AG10803 (cell line): ENCODE measurements around the gene CD300LF.
A peak's percentile ranks its signal among the peaks of the same experiment; 100 is the strongest.

Experiments
- DNase-seq: peaks from one replicate; pipeline ENCODE4 v3.0.0; 2010; ENCODE audit warnings: low read depth
- H3K4me3 ChIP-seq: 2 replicates; pipeline ENCODE4 v1.5.1; 2011; ENCODE audit warnings: mild to moderate bottlenecking, low read length, control low read depth
- TF ChIP-seq, protein P1 (sequence below): conservative IDR thresholded peaks from 2 replicates; pipeline ENCODE4 v1.5.1; 2011; ENCODE audit warnings: mild to moderate bottlenecking, low read length, control low read depth, inconsistent platforms

CD300LF gene

GRCh38 chr17:74742153-74742515 is 29.4 kb upstream of the CD300LF start:
- H3K4me3 ChIP-seq = no peak overlapping the region
- TF ChIP-seq, protein P1, sequence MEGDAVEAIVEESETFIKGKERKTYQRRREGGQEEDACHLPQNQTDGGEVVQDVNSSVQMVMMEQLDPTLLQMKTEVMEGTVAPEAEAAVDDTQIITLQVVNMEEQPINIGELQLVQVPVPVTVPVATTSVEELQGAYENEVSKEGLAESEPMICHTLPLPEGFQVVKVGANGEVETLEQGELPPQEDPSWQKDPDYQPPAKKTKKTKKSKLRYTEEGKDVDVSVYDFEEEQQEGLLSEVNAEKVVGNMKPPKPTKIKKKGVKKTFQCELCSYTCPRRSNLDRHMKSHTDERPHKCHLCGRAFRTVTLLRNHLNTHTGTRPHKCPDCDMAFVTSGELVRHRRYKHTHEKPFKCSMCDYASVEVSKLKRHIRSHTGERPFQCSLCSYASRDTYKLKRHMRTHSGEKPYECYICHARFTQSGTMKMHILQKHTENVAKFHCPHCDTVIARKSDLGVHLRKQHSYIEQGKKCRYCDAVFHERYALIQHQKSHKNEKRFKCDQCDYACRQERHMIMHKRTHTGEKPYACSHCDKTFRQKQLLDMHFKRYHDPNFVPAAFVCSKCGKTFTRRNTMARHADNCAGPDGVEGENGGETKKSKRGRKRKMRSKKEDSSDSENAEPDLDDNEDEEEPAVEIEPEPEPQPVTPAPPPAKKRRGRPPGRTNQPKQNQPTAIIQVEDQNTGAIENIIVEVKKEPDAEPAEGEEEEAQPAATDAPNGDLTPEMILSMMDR = no peak
- DNase-seq = no peak

DNA sequence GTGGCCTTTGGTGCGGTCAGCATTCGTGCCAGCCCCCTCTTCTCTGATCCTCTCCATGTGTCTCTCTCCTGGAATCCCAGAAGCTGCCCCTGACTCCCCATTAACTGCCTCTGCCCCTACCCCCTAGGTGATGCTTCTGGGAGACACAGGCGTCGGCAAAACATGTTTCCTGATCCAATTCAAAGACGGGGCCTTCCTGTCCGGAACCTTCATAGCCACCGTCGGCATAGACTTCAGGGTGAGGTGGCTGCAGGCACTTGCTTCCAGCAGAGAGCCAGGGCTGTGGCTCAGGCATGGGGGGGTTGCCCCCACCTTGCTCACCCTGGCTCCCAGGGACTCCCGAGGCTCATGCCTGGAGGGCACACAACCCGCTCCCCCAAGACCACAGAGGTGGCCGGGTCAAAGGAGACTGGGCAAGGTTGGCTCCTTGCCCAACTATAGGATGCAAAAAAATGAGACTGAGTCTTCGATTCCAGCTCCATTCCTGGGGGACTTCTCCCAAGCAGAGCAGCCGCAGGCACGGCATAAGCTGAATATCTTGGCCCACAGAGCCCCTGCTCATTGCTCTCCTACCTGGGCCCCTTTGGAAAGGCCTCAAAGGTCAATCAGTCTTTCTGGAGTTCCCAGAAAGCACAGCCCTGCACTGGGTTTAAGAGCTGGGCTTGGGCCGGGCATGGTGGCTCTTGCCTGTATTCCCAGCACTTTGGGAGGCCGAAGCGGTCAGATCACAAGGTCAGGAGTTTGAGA is 28.1 kb upstream of the CD300LF start:
- DNase-seq = no peak
- no peak overlapping the region for H3K4me3 ChIP-seq

DNA sequence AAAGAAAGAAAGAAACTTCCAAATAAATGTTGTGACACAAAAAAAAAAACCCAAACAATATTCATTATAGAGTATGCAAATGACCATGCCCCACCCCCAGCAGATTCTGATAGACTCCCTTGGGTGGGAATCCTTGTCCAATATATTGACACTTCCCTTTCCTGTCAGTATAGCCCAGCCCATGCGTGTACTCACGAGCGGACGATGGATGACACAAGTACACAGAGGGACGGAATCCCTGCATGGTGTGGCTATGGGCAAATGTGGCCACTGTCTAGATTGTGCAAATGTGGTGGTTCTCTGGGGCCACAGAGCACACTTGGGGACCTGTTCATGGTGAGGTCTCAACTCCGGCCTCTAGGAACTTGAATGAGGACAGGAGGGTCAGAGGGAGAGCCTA is 27.4 kb upstream of the CD300LF start:
- DNase-seq = no peak
- TF ChIP-seq, protein P1 = no peak
- no peak overlapping the region for H3K4me3 ChIP-seq

More for the DNA sequence above, 28.1 kb upstream of the CD300LF start:
- TF ChIP-seq, protein P1 = no peak

GRCh38 chr17:74739227-74739831 is 26.6 kb upstream of the CD300LF start:
- H3K4me3 ChIP-seq = no peak overlapping the region
- no peak for DNase-seq
- TF ChIP-seq, protein P1 = no peak

DNA sequence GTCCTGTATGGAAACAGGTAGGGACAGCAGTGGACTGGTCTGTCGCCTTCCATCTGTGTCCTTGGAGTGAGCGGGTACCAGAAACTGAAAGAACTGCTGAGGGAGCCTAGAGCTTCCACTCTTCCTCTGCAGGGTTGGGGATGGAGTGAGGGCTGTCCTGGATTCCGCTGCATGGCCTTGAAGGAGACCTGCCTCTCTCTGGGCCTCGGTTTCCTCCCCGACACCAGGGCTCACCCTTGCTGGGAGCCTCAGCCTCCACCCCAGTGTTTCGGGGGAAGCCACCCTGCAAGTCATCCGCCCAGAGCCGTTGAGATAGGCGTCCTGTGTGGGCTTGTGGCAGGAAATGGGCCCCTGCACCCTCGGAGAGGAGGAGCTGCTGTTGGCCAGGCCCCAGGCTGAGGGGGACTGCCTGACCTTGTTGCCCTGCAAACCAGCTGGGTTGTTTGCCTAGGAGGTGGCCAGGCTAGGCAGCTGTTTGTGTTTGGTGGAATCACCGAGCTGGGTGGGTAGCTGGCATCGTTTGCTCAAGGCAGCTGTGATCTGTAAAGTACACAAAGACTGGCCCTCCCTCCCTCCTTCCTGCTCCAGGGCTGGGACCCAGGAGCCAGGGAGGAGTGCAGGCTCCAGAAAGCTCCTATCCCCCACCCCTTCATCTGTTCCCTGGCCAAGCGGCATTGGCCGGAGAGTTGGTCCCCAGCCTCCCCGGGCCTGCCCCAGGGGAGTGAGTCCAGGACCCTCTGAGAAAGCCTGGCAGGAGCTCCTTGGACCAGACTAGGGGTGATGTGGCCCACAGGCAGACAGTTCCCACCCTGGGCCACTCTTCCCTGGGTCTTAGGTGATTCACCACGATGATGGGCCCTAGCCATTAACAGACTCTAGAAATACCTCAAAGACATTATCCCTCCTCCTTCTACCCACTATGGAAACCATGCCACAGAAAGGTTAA is 25.6 kb upstream of the CD300LF start:
- H3K4me3 ChIP-seq = no peak overlapping the region
- DNase-seq = no peak
- TF ChIP-seq, protein P1 = no peak

DNA sequence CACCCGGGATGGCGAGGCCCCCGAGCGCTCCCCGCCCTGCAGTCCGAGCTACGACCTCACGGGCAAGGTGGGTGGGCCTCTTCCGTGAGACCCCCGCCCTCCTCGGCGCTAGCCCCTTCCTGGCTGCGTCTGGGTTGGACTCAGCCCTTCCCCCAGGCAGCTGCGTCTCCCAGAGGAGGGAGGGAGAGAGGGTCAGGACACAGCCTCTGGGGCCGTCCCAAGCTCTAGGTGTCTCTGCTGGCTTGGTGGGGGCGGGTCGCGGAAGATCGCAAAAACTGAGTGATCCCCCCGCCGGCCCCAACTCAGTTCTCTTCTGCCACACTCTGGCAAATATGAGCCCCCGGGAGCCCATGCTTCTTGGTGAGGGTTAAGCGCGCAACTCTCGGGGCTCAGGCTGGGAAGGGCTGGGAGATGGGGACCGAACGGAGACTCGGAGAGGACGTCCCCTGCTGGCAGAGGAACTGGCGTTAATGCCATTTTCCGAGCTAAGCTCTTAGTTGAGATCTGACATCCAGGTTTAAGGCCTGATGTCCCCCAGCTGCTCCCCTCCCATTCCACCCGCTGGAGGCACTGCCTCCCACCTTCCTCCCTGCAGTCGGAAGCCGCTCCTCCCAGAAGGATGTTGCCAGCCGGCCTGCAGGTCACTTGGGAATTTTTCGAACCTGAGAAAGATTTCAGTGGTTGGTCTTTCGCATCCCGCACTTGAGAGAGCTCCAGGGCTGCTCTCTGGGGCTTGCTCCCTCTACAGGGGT is 24.8 kb upstream of the CD300LF start:
- no peak overlapping the region for H3K4me3 ChIP-seq
- DNase-seq = no peak
- TF ChIP-seq, protein P1 = peak; percentile 33
